Measurements from ENCODE around the gene PTGES.

GRCh38 chr9:129709438-129710168 lies 43.2 kb downstream of the PTGES start:
- no peak for TF ChIP-seq CTCF (IDR thresholded peaks at IDR 0.05)
- no peak for TF ChIP-seq POLR2A (IDR thresholded peaks at IDR 0.05)

Data from heart left ventricle (tissue), 13 donors.